Activated naive CD4-positive, alpha-beta T cell treated with anti-CD3 and anti-CD28 coated beads, Interleukin-2, amount 50 U/mL, for 72 hours (primary cell): ENCODE measurements around the gene IMMT. TPM values are rescaled to one million over a fixed set of nuclear protein-coding genes. Genes with fewer than 3 reads are reported as not detected.
A peak's percentile ranks its signal among the peaks of the same experiment; 100 is the strongest.
"Not testable (repeated sequence)": the region's sequence is repeated elsewhere in the genome, so short reads cannot be mapped to it uniquely, and the experiment has no call there.

Experiments used
- ATAC-seq, 2 donors: fragments of 150-1000 bp; cut with Tn5 transposase; 2 replicates each; pipeline ENCODE4 v1.10.0; 2021; ENCODE audit warnings: mild to moderate bottlenecking in 2 of 2, moderate library complexity in 2 of 2
- DNase-seq, 2 donors: peaks; one replicate each; pipeline ENCODE4 v3.0.0; 2021 to 2022; ENCODE audit warnings: low spot score in 2 of 2
- H3K27ac Mint-ChIP-seq, 2 donors: one replicate each; pipeline ENCODE4 v1.8.0; 2022; ENCODE audit warnings: mild to moderate bottlenecking in 2 of 2, mixed read lengths in 2 of 2
- H3K36me3 Mint-ChIP-seq, 2 donors: one replicate each; pipeline ENCODE4 v1.8.0; 2022; ENCODE audit warnings: mixed read lengths in 2 of 2
- H3K9me3 Mint-ChIP-seq, 2 donors: one replicate each; pipeline ENCODE4 v1.8.0; 2022; ENCODE audit warnings: mixed read lengths in 2 of 2
- total RNA-seq, 2 donors: library from RNA; stranded (reverse); gene quantifications; one replicate each; pipeline ENCODE4 v1.2.3, GENCODE V29; 2022

IMMT gene
- total RNA-seq, 2 donors from 2014 or later: 177 to 180 TPM

DNA sequence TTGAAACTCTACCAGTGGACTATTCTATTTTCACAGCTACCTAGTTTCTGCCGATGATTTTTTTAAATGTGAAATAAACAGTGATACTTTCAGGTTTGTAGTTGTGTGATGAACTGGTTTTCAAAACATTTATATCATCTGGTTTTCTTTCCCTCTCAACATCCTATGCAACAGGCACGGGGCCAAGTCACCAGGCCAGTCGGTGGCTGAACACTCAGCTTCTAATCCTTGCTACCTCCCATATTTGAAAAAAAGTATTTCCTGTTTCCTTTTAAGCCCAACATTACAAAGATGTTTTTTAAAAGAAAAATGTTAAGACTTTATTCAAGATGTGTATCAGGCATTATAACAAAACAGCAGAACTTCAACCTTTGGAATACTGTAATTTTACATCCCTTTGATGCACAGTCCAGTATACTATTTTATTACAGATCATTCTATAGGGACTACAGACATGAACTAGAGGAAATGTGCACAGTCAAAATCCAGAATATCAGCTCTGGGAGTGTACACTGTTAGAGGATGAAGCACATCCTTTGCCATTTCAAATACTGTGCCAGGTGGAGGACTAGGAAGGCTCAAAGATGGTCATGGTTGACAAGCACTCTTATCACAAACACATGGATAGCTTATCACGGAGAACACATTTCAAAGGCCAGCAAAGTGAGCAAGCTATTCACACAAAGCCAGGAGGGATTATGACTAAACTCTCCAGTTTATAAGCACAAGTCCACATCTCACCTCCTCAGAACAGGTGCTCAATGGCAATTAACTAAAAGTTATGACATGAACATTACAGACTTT is 18.6 kb upstream of the IMMT start:
- Mint-ChIP-seq H3K27ac (peak overlapping the region; percentile 50 to 69), H3K36me3 (peaks cover 5 to 25% of the 10 kb centered on the region in 2 donors), H3K9me3 (peaks cover 0 to 4% of the 10 kb centered on the region in 2 donors)
- DNase-seq (no peak), ATAC-seq (no peak)

GRCh38 chr2:86213056-86213455 is 17.8 kb upstream of the IMMT start:
- H3K9me3 Mint-ChIP-seq: peaks cover 0 to 1% of the 10 kb centered on the region in 2 donors
- ATAC-seq (no peak), DNase-seq (no peak)
- no peak overlapping the region for H3K27ac Mint-ChIP-seq
- peaks cover 5 to 29% of the 10 kb centered on the region in 2 donors for H3K36me3 Mint-ChIP-seq

DNA sequence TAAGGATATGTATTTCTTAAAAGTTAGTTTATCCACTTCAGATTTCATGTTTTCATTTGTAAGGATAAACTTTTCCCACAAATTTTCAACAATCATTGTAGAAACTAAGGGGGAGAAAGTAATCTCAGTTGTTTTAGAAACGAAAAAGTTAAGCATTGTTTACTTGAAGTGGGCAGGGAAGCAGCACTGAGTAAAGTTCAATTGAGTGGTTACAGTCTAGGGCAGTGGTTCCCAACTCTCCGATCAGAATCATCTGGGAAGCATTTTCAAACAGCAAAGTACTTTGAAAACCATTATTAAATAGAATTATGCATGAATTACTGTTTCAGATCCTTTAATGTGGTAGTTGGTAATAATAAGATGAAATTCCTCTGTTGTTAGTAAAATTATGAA is 16.5 kb upstream of the IMMT start:
- Mint-ChIP-seq H3K9me3 (no peaks in the 10 kb centered on the region), H3K36me3 (peaks cover 5 to 36% of the 10 kb centered on the region in 2 donors), H3K27ac (peak overlapping the region in 1 of 2 donors; percentile 19)
- ATAC-seq (no peak), DNase-seq (no peak)

DNA sequence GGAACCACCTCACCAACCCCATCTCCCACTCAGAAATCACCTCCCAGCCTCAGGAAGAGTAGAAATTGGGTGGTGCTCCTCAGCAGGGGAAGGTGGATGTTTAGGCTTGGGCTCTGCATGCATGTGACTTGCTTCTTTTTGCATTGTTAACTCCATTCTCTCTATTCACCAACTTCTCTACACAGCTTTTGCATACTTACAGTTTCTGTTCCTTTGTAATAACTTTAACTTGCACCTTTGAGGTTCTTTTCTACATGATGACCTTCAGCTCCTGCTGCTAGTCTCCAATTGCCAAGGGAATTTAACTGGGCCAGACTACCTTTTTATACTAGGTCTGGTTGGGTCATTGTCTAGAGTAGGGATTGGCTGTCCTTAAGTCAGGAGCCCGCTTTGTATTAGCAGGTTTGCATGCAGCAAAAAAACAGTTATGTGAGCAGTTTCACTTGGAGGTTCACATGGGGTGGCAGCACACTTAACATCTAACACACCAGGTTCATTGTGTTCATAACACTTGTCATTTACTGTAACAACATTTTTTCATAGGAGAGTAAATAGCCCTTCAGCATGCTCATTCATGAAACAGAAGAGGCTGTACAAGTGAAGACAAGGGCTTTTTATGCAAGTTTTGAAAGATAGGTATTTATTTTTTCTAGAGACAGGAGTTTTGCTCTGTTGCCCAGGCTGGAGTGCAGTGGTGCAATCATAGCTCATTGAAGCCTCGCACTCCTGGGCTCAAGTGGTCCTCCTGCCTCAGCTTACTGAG is 16.0 kb upstream of the IMMT start:
- DNase-seq (no peak), ATAC-seq (no peak)
- Mint-ChIP-seq H3K36me3 (peaks cover 5 to 40% of the 10 kb centered on the region in 2 donors), H3K27ac (peak overlapping the region in 1 of 2 donors; percentile 7), H3K9me3 (no peaks in the 10 kb centered on the region)

- DNase-seq: no peak
- peak overlapping the region in 1 of 2 donors; percentile 8 for H3K27ac Mint-ChIP-seq
- H3K36me3 Mint-ChIP-seq: peaks cover 3 to 20% of the 10 kb centered on the region in 2 donors
- no peaks in the 10 kb centered on the region for H3K9me3 Mint-ChIP-seq
- no peak for ATAC-seq
Observed at GRCh38 chr2:86204458-86204857, 9.2 kb upstream of the IMMT start.

DNA sequence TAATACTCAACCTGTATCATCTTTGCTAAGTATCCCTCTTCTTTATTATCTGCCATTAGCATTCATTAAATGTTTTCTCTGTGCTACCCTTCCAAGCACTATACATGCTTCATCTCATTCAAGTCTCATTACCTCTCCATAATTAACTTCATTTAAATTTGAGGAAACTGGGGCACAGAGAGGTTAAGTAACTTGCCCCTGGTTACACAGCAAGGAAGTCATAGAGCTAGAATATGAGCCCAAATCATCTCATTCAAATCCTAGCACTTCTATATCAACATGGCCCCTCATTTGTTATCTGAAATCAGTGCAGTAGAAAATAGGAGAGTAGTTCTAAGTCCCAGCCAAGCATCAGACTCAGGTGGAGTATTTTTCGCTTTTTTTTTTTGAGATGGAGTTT is 8.4 kb upstream of the IMMT start:
- peaks cover 7 to 21% of the 10 kb centered on the region in 2 donors for H3K36me3 Mint-ChIP-seq
- H3K27ac Mint-ChIP-seq: no peak overlapping the region
- H3K9me3 Mint-ChIP-seq: no peaks in the 10 kb centered on the region
- ATAC-seq: no peak
- no peak for DNase-seq

DNA sequence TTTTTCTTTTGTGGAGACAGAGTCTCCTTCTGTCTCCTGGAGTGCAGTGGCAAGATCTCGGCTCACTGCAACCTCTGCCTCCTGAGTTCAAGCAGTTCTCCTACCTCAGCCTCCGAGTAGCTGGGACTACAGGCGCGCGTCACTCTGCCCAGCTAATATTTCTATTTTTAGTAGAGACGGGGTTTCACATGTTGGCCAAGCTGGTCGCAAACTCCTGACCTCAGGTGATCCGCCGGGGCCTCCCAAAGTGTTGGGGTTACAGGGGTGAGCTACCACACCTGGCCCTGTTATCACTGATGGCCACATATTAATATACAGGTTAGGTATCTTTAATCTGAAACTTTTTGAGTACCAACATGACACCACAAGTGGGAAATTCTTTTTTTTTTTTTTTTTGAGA is 7.4 kb upstream of the IMMT start:
- H3K9me3 Mint-ChIP-seq: no peaks in the 10 kb centered on the region
- DNase-seq: no peak
- no peak overlapping the region for H3K27ac Mint-ChIP-seq
- no peak for ATAC-seq
- H3K36me3 Mint-ChIP-seq: peaks cover 7 to 26% of the 10 kb centered on the region in 2 donors

- no peak for ATAC-seq
- DNase-seq: no peak
- H3K27ac Mint-ChIP-seq: no peak overlapping the region
- H3K9me3 Mint-ChIP-seq: no peaks in the 10 kb centered on the region
- H3K36me3 Mint-ChIP-seq: peaks cover 7 to 24% of the 10 kb centered on the region in 2 donors
Observed at GRCh38 chr2:86202336-86202692, 7.1 kb upstream of the IMMT start.

GRCh38 chr2:86201671-86202335 is 6.5 kb upstream of the IMMT start:
- H3K9me3 Mint-ChIP-seq: no peaks in the 10 kb centered on the region
- no peak overlapping the region for H3K27ac Mint-ChIP-seq
- peaks cover 7 to 19% of the 10 kb centered on the region in 2 donors for H3K36me3 Mint-ChIP-seq
- ATAC-seq (no peak), DNase-seq (no peak)

GRCh38 chr2:86200564-86200963 is 5.3 kb upstream of the IMMT start:
- not testable (repeated sequence) for ATAC-seq, H3K9me3 Mint-ChIP-seq, DNase-seq
- H3K27ac Mint-ChIP-seq: peak overlapping the region; percentile 44 to 92
- peaks cover 11 to 19% of the 10 kb centered on the region in 2 donors for H3K36me3 Mint-ChIP-seq

GRCh38 chr2:86199834-86200177 is 4.5 kb upstream of the IMMT start:
- ATAC-seq (no peak), DNase-seq (no peak)
- Mint-ChIP-seq H3K36me3 (peaks cover 19 to 24% of the 10 kb centered on the region in 2 donors), H3K9me3 (no peaks in the 10 kb centered on the region), H3K27ac (peak overlapping the region; percentile 92 to 100)

DNA sequence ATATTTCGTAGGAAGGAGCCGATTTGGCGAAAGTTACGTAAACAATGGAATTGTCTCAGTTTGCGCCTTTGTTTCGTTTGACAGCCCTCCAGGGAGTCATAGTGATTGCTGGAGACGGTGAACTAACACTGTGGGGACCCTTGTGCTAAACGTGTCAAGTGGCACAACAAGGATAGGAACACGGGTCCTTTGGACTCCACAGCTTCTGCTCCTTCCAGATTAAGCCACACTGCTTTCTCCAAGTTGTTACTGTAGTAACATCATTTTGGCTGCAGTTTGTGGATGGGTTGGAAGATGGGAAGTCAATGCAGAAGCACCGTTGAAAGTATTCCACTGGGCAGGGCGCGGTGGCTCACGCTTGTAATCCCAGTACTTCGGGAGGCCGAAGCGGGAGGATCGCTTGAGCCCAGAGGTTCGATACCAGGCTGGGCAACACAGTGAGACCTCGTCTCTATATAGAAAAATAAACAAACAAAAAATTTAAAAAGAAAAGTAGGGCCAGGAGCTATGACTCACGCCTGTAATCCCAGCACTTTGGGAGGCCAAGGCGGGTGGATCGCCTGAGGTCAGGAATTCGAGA is 636 bp upstream of the IMMT start:
- Mint-ChIP-seq H3K9me3 (no peaks in the 10 kb centered on the region), H3K36me3 (peaks cover 31 to 43% of the 10 kb centered on the region in 2 donors), H3K27ac (peak overlapping the region; percentile 98)
- DNase-seq (no peak), ATAC-seq (no peak)

GRCh38 chr2:86194751-86195054 is 559 bp downstream of the IMMT start:
- peaks cover 39 to 54% of the 10 kb centered on the region in 2 donors for H3K36me3 Mint-ChIP-seq
- no peak for ATAC-seq

GRCh38 chr2:86193901-86194567 is 1.2 kb downstream of the IMMT start:
- ATAC-seq (no peak), DNase-seq (no peak)
- Mint-ChIP-seq H3K9me3 (no peaks in the 10 kb centered on the region), H3K27ac (peak overlapping the region; percentile 55 to 98), H3K36me3 (peaks cover 32 to 49% of the 10 kb centered on the region in 2 donors)

More at GRCh38 chr2:86194751-86195054, 559 bp downstream of the IMMT start:
- Mint-ChIP-seq H3K27ac (peak overlapping the region; percentile 98), H3K9me3 (no peaks in the 10 kb centered on the region)
- no peak for DNase-seq

DNA sequence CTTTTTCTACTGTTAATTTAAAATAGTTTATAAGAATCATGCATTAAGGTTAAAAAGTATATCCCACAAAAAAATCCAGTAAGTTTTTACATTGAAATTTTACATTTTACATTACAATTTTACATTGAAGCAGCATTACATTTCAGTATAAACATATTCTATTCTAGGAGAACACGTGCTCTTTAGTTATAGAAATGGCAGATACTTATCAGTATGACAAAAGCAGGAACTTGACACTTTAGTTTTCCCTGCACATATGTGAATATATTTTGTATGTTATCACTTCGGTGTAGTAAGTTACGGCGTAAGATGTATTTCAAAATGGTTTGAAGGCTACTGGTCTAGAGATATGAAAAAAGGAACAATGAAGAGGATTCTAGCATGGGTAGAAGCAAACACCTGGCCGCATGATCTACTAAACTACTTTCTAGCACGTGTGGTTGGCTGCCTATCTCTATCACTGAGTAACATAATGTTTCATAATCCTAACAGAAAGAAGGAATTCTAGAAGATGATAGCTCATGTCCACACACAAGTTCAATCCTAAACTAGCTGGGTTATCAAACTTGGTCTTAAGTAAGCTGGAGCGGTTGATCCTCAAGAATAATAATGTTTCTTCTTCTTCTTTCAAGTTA is 5.4 kb downstream of the IMMT start:
- Mint-ChIP-seq H3K27ac (no peak overlapping the region), H3K9me3 (no peaks in the 10 kb centered on the region), H3K36me3 (peaks cover 22 to 43% of the 10 kb centered on the region in 2 donors)
- no peak for ATAC-seq
- DNase-seq: no peak

GRCh38 chr2:86186431-86186830 is 8.8 kb downstream of the IMMT start:
- peak; percentile 72 to 81 for ATAC-seq
- peak overlapping the region; percentile 87 to 90 for H3K27ac Mint-ChIP-seq
- H3K36me3 Mint-ChIP-seq: peaks cover 8 to 23% of the 10 kb centered on the region in 2 donors
- no peak for DNase-seq
- no peaks in the 10 kb centered on the region for H3K9me3 Mint-ChIP-seq
